IMR-90 (cell line): ENCODE results near the gene ZNF653. TPM values are rescaled to one million over a fixed set of nuclear protein-coding genes. Genes with fewer than 3 reads are reported as not detected.

Source experiments
- ATAC-seq: fragments of 200-7000 bp; cut with Tn5 transposase; 2 replicates; pipeline ENCODE4 v1.9.1; 2020; ENCODE audit warnings: low read depth, mild to moderate bottlenecking, moderate library complexity
- BruUV-seq: library from RNA; stranded (reverse); fragments of 400-500 nt; replicated peaks from 2 replicates; lab custom pipeline; 2021; lab: Mats Ljungman, UMichigan
- CTCF ChIA-PET: fragments of 300-600 bp; formaldehyde crosslinking; extraction: SDS; loops from one replicate; lab custom pipeline; 2021; ENCODE audit warnings: antibody characterized with exemption; lab: Yijun Ruan, JAX
- POLR2A ChIA-PET: fragments of 300-600 bp; sonication (Branson Sonifier 250); formaldehyde crosslinking; loops from one replicate; lab custom pipeline; 2022; ENCODE audit warnings: antibody characterized with exemption; ENCODE audit not compliant: unreplicated experiment; lab: Charles Lee
- DNase-seq: peaks from one replicate; pipeline ENCODE4 v3.0.0; 2013
- H2AFZ ChIP-seq: replicated peaks from 2 replicates; pipeline ENCODE3; 2013; ENCODE audit warnings: low read length, mild to moderate bottlenecking; ENCODE audit not compliant: poor library complexity
- H2AK5ac ChIP-seq: 2 replicates; pipeline ENCODE4 v1.6.1; 2013; ENCODE audit warnings: low read depth, low read length, inconsistent platforms
- H2AK9ac ChIP-seq: replicated peaks from 2 replicates; pipeline ENCODE3; 2013; ENCODE audit warnings: mild to moderate bottlenecking, low read depth, low read length, moderate library complexity; ENCODE audit not compliant: poor library complexity
- H2BK120ac ChIP-seq: 2 replicates; pipeline ENCODE4 v1.6.1; 2013; ENCODE audit warnings: low read depth, low read length, inconsistent platforms
- H2BK15ac ChIP-seq: 3 replicates; pipeline ENCODE4 v1.6.1; 2013; ENCODE audit warnings: low read depth, low read length, inconsistent platforms
- H2BK20ac ChIP-seq: 2 replicates; pipeline ENCODE4 v1.6.1; 2013; ENCODE audit warnings: low read depth, mild to moderate bottlenecking, inconsistent platforms, low read length, moderate library complexity
- H2BK5ac ChIP-seq: 2 replicates; pipeline ENCODE4 v1.6.1; 2013; ENCODE audit warnings: mild to moderate bottlenecking, low read depth, low read length, inconsistent platforms; ENCODE audit not compliant: poor library complexity, severe bottlenecking
- H3K14ac ChIP-seq: replicated peaks from 2 replicates; pipeline ENCODE4 v1.6.1; 2013; ENCODE audit warnings: low read depth, low read length, inconsistent platforms
- H3K18ac ChIP-seq: 2 replicates; pipeline ENCODE4 v1.6.1; 2013; ENCODE audit warnings: low read depth, low read length, control low read depth
- H3K23ac ChIP-seq: 2 replicates; pipeline ENCODE4 v1.6.1; 2013; ENCODE audit warnings: low read depth, low read length, inconsistent platforms
- H3K27ac ChIP-seq: 2 replicates; pipeline ENCODE4 v1.5.1; 2013; ENCODE audit warnings: mild to moderate bottlenecking, control low read depth, low read length; ENCODE audit not compliant: insufficient read depth
- H3K27me3 ChIP-seq: 2 replicates; pipeline ENCODE4 v1.6.1; 2013; ENCODE audit warnings: low read length; ENCODE audit not compliant: control insufficient read depth, insufficient read depth
- H3K36me3 ChIP-seq: 2 replicates; pipeline ENCODE4 v1.6.1; 2013; ENCODE audit warnings: low read length, mixed read lengths; ENCODE audit not compliant: control insufficient read depth, insufficient read depth
- H3K4ac ChIP-seq: 2 replicates; pipeline ENCODE4 v1.6.1; 2013; ENCODE audit warnings: low read depth, low read length, inconsistent platforms
- H3K4me1 ChIP-seq: 2 replicates; pipeline ENCODE4 v1.6.1; 2013; ENCODE audit warnings: low read length, mixed read lengths; ENCODE audit not compliant: control insufficient read depth, insufficient read depth
- H3K4me2 ChIP-seq: 2 replicates; pipeline ENCODE4 v1.6.1; 2013; ENCODE audit warnings: low read depth, mild to moderate bottlenecking, control low read depth, low read length, moderate library complexity
- H3K4me3 ChIP-seq: 2 replicates; pipeline ENCODE4 v1.5.1; 2013; ENCODE audit warnings: low read depth, mild to moderate bottlenecking, control low read depth, low read length, moderate library complexity; ENCODE audit not compliant: insufficient read depth
- H3K56ac ChIP-seq: 2 replicates; pipeline ENCODE4 v1.6.1; 2013; ENCODE audit warnings: low read length, inconsistent platforms; ENCODE audit not compliant: insufficient read depth; ENCODE audit errors: extremely low read depth
- H3K79me1 ChIP-seq, 2 experiments: 2 replicates each; pipeline ENCODE4 v1.6.1; 2013; ENCODE audit warnings: low read length in 2 of 2, inconsistent platforms in 1 of 2, low read depth in 1 of 2
- H3K9ac ChIP-seq: 2 replicates; pipeline ENCODE4 v1.6.1; 2013; ENCODE audit warnings: low read depth, low read length, control low read depth
- H3K9me1 ChIP-seq: 2 replicates; pipeline ENCODE4 v1.6.1; 2013; ENCODE audit warnings: low read length, inconsistent platforms; ENCODE audit not compliant: insufficient read depth
- H3K9me3 ChIP-seq: 2 replicates; pipeline ENCODE4 v1.6.1; 2013; ENCODE audit warnings: low read length; ENCODE audit not compliant: control insufficient read depth, insufficient read depth
- H4K20me1 ChIP-seq: 2 replicates; pipeline ENCODE4 v1.6.1; 2013; ENCODE audit warnings: low read length, inconsistent platforms; ENCODE audit not compliant: insufficient read depth
- H4K5ac ChIP-seq: 2 replicates; pipeline ENCODE4 v1.6.1; 2013; ENCODE audit warnings: mild to moderate bottlenecking, low read depth, low read length, control low read depth
- H4K8ac ChIP-seq, 2 experiments: 2 replicates each; pipeline ENCODE4 v1.6.1; 2013; ENCODE audit warnings: low read depth in 2 of 2, low read length in 2 of 2, control low read depth in 1 of 2, inconsistent platforms in 1 of 2
- H4K91ac ChIP-seq: 2 replicates; pipeline ENCODE4 v1.6.1; 2013; ENCODE audit warnings: low read depth, low read length, inconsistent platforms; ENCODE audit not compliant: insufficient read depth
- POLR2A ChIP-seq: IDR thresholded peaks from 2 replicates; pipeline ENCODE4 v1.6.1; 2012; ENCODE audit warnings: mild to moderate bottlenecking, low read depth, low read length
- WGBS, 2 experiments: methylation state at CpG; one replicate each; pipeline versions ENCODE4 v1.1.5 to v1.1.7; 2013; ENCODE audit warnings: missing lambda C conversion rate in 2 of 2; ENCODE audit not compliant: insufficient read length in 1 of 2; ENCODE audit errors: extremely low coverage in 2 of 2; 5-methylcytosine and 5-hydroxymethylcytosine counted together
- dilution Hi-C: fragments of 300-500 bp; cut with HindIII; formaldehyde crosslinking; loops from one replicate; pipeline ENCODE4 v1.14.3; 2018; ENCODE audit warnings: low sequenced_read_pairs; ENCODE audit not compliant: unreplicated experiment
- in situ Hi-C: fragments of 300-500 bp; cut with MboI; formaldehyde crosslinking; loops from 3 replicates; pipeline ENCODE4 v1.14.3; 2019; ENCODE audit warnings: low sequenced_read_pairs, inconsistent platforms, mixed read lengths
- intact Hi-C: fragments of 100-400 bp; cut with micrococcal nuclease; formaldehyde crosslinking; loops from 2 replicates; pipeline ENCODE4 v1.10.0; 2022
- polyA plus RNA-seq, 3 experiments: library from polyadenylated mRNA; depleted of rRNA; stranded (reverse); fragments of >200 nt; gene quantifications; 2 replicates each; pipeline ENCODE4 v1.2.3, GENCODE V29; 2012; ENCODE audit warnings: low replicate concordance in 1 of 3
- total RNA-seq: library from RNA; depleted of rRNA; stranded (reverse); fragments of >200 nt; gene quantifications from 2 replicates; pipeline ENCODE4 v1.2.3, GENCODE V29; 2012

ZNF653 gene
- total and polyA plus RNA-seq, 2 of the 4 experiments (the other 2 are of a cell fraction), result 3.9 to 9.0 TPM

GRCh38 chr19:11451327-11451870 is 54.2 kb downstream of the ZNF653 start:
- Histone ChIP-seq H2BK15ac (no peak overlapping the region), H3K4me1 (no peaks in the 10 kb centered on the region; the same call in 1 of the 2 replicates), H2AK9ac (peak overlapping the region; percentile 50), H4K8ac (no peak overlapping the region), H3K4ac (no peak overlapping the region), H3K56ac (no peak overlapping the region), H3K36me3 (peaks cover 30% of the 10 kb centered on the region), H2AK5ac (no peak overlapping the region), H3K4me3 (no peak overlapping the region), H2BK20ac (no peak overlapping the region), H4K91ac (no peak overlapping the region), H2BK120ac (no peak overlapping the region), H3K27me3 (no peaks in the 10 kb centered on the region), H3K23ac (no peak overlapping the region), H4K20me1 (no peaks in the 10 kb centered on the region), H3K27ac (no peak overlapping the region), H3K4me2 (no peak overlapping the region), H3K9me1 (no peaks in the 10 kb centered on the region), H3K18ac (no peak overlapping the region), H3K9me3 (no peaks in the 10 kb centered on the region), H2BK5ac (no peak overlapping the region), H3K9ac (no peak overlapping the region), H3K14ac (no peak overlapping the region), H3K79me1 (no peaks in the 10 kb centered on the region), H4K5ac (no peak overlapping the region), H2AFZ (no peak overlapping the region)
- DNase-seq (no peak), ATAC-seq (no peak)
- intact Hi-C loops, result no loop called here
- BruUV-seq, result no TSS peak
- CTCF ChIA-PET, result interaction anchor here (0.8 kb wide), 1 partner anchor 8 kb away, joined by 7 read pairs; no protein-coding TSS in a partner anchor
- WGBS, 2 experiments, result no CpG with 5 or more reads among the region's 13 CpGs
- POLR2A ChIA-PET, result interaction anchor here (0.6 kb wide), 2 partner anchors 8 to 566 kb away, joined by 3 read pairs; no protein-coding TSS in a partner anchor
- in situ Hi-C loops, result no loop called here
- TF ChIP-seq POLR2A, result no peak
- dilution Hi-C loops, result no loop called here
